ENCODE data around the gene MAFG. TPM values are rescaled to one million over a fixed set of nuclear protein-coding genes. Genes with fewer than 3 reads are reported as not detected.

Gene MAFG
- total and polyA plus RNA-seq, 2 of the 13 experiments (the other 11 are each of a cell fraction or from before 2014, with no cell fraction given) = 14.5 to 20.0 TPM

DNA sequence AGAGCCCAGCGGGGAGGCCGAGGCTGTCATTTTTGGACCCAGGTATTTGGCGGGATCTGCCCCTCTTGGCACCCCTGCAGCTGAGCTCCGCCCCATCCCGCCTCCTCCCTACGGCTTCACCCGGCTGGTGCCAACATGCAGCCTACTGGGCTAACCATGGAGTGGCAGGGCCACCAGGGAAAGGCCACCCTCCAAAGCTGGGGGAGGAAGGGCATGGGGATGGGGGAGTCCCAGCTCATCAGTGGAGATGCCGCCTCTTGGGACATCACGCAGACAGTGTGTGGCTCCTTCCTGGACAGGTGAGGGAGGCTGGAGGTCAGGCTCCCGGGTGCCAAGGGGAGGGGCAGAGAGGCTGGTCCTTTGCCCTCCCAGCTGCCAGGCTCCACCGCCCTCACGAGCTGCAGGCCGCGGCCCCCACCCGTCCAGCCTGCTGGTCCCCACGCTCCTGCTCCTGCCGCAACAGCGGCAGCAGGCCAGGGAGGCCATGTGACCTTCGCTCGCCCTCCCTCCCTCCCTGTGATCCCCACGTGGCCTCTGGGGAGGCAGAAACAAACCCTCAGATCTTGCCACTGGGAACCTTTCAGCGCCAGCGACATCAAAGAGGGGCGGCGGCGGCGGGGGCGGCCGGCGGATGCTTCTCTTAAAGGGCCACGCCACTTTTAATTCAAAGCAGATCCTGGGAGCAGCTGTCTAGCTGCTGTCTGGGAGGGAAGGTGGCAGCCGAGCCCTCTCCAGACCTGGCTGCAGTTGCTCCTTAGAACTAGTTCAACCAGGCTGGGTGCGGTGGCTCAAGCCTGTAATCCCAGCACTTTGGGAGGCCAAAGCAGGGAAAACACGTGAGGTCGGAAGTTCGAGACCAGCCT lies 40.2 kb upstream of the MAFG start (continued):
- TF ChIP-seq, protein P1, sequence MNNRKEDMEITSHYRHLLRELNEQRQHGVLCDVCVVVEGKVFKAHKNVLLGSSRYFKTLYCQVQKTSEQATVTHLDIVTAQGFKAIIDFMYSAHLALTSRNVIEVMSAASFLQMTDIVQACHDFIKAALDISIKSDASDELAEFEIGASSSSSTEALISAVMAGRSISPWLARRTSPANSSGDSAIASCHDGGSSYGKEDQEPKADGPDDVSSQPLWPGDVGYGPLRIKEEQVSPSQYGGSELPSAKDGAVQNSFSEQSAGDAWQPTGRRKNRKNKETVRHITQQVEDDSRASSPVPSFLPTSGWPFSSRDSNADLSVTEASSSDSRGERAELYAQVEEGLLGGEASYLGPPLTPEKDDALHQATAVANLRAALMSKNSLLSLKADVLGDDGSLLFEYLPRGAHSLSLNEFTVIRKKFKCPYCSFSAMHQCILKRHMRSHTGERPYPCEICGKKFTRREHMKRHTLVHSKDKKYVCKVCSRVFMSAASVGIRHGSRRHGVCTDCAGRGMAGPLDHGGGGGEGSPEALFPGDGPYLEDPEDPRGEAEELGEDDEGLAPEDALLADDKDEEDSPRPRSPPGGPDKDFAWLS (CRISPR knock-in tag; IDR thresholded peaks at IDR 0.05; ENCODE audit: borderline replicate concordance) = 0 out of 2 replicates have a peak, but pooled peaks have one; percentile 75
- TF ChIP-seq NFATC3 (CRISPR knock-in tag; IDR thresholded peaks at IDR 0.05) = no peak
- TF ChIP-seq NR3C1 (CRISPR knock-in tag; IDR thresholded peaks at IDR 0.05) = no peak
- TF ChIP-seq, protein P2, sequence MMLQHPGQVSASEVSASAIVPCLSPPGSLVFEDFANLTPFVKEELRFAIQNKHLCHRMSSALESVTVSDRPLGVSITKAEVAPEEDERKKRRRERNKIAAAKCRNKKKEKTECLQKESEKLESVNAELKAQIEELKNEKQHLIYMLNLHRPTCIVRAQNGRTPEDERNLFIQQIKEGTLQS (CRISPR knock-in tag; IDR thresholded peaks at IDR 0.05) = no peak; the same call in 1 of the 2 replicates
- TF ChIP-seq, protein P3, sequence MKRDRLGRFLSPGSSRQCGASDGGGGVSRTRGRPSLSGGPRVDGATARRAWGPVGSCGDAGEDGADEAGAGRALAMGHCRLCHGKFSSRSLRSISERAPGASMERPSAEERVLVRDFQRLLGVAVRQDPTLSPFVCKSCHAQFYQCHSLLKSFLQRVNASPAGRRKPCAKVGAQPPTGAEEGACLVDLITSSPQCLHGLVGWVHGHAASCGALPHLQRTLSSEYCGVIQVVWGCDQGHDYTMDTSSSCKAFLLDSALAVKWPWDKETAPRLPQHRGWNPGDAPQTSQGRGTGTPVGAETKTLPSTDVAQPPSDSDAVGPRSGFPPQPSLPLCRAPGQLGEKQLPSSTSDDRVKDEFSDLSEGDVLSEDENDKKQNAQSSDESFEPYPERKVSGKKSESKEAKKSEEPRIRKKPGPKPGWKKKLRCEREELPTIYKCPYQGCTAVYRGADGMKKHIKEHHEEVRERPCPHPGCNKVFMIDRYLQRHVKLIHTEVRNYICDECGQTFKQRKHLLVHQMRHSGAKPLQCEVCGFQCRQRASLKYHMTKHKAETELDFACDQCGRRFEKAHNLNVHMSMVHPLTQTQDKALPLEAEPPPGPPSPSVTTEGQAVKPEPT (CRISPR knock-in tag; IDR thresholded peaks at IDR 0.05; ENCODE audit: low read depth) = peak; percentile 81; the same call in 1 of the 2 replicates
- TF ChIP-seq ZNF749 (CRISPR knock-in tag; IDR thresholded peaks at IDR 0.05; ENCODE audit: borderline replicate concordance) = peak; percentile 89
- TF ChIP-seq ZNF772 (CRISPR knock-in tag; IDR thresholded peaks at IDR 0.05) = peak; percentile 99
- no peak for TF ChIP-seq ZNF720 (CRISPR knock-in tag; IDR thresholded peaks at IDR 0.05)
- TF ChIP-seq ZSCAN9 (CRISPR knock-in tag; IDR thresholded peaks at IDR 0.05; ENCODE audit: borderline replicate concordance) = peak; percentile 70
- TF ChIP-seq CHD2 (IDR thresholded peaks at IDR 0.05; ENCODE audit: low read depth, low read length) = no peak
- TF ChIP-seq, protein P4, sequence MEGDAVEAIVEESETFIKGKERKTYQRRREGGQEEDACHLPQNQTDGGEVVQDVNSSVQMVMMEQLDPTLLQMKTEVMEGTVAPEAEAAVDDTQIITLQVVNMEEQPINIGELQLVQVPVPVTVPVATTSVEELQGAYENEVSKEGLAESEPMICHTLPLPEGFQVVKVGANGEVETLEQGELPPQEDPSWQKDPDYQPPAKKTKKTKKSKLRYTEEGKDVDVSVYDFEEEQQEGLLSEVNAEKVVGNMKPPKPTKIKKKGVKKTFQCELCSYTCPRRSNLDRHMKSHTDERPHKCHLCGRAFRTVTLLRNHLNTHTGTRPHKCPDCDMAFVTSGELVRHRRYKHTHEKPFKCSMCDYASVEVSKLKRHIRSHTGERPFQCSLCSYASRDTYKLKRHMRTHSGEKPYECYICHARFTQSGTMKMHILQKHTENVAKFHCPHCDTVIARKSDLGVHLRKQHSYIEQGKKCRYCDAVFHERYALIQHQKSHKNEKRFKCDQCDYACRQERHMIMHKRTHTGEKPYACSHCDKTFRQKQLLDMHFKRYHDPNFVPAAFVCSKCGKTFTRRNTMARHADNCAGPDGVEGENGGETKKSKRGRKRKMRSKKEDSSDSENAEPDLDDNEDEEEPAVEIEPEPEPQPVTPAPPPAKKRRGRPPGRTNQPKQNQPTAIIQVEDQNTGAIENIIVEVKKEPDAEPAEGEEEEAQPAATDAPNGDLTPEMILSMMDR (CRISPR knock-in tag; IDR thresholded peaks at IDR 0.05) = peak; percentile 49
- peak; percentile 92 for TF ChIP-seq ZFY (CRISPR knock-in tag; IDR thresholded peaks at IDR 0.05)
- peak; percentile 98 for TF ChIP-seq SAP130 (CRISPR knock-in tag; IDR thresholded peaks at IDR 0.05; ENCODE audit: low read depth)
- peak; percentile 93; the same call in 1 of the 2 replicates for TF ChIP-seq FOXK1 (CRISPR knock-in tag; IDR thresholded peaks at IDR 0.05; ENCODE audit: borderline replicate concordance, low read depth)
- no peak for TF ChIP-seq ZNF260 (CRISPR knock-in tag; IDR thresholded peaks at IDR 0.05; ENCODE audit: borderline replicate concordance, low read depth)
- TF ChIP-seq ZNF121 (CRISPR knock-in tag; IDR thresholded peaks at IDR 0.05) = no peak
- TF ChIP-seq HOXA9 (CRISPR knock-in tag; IDR thresholded peaks at IDR 0.05; ENCODE audit: borderline replicate concordance) = no peak
- TF ChIP-seq, protein P5, sequence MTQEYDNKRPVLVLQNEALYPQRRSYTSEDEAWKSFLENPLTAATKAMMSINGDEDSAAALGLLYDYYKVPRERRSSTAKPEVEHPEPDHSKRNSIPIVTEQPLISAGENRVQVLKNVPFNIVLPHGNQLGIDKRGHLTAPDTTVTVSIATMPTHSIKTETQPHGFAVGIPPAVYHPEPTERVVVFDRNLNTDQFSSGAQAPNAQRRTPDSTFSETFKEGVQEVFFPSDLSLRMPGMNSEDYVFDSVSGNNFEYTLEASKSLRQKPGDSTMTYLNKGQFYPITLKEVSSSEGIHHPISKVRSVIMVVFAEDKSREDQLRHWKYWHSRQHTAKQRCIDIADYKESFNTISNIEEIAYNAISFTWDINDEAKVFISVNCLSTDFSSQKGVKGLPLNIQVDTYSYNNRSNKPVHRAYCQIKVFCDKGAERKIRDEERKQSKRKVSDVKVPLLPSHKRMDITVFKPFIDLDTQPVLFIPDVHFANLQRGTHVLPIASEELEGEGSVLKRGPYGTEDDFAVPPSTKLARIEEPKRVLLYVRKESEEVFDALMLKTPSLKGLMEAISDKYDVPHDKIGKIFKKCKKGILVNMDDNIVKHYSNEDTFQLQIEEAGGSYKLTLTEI (CRISPR knock-in tag; conservative IDR thresholded peaks at IDR 0.05) = no peak
- peak; percentile 79; the same call in 1 of the 2 replicates for TF ChIP-seq ZNF343 (CRISPR knock-in tag; IDR thresholded peaks at IDR 0.05)
- peak; percentile 72 for TF ChIP-seq FOSL2 (CRISPR knock-in tag; IDR thresholded peaks at IDR 0.05)

All from HepG2 (cell line).